DLD1 (cell line): Measurements from ENCODE around the gene COMMD6.

Experiments used
- in situ Hi-C: cut with HindIII; loops from 2 replicates; pipeline ENCODE4 v1.10.0; 2017; ENCODE audit warnings: low sequenced_read_pairs

Gene COMMD6

DNA sequence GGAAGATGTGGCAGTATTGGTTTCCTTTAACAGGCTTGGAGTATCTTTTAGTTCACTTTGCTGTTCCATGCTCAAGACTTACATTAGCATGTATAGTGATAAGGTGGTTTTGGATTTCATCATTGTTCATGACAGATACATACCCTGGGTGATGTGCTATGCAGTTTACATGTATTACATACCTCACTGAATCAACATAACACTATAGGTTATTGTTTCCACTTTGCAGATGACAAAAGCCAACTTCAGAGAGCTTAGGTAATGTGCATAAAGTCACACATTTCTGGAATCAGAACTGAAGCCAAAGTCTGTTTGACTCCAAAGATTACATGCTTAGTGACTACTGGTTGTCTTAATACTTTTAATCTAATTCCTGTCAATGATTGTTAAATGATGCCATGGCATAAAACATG is 7.1 kb downstream of the COMMD6 start:
- in situ Hi-C loops: no loop called here

DNA sequence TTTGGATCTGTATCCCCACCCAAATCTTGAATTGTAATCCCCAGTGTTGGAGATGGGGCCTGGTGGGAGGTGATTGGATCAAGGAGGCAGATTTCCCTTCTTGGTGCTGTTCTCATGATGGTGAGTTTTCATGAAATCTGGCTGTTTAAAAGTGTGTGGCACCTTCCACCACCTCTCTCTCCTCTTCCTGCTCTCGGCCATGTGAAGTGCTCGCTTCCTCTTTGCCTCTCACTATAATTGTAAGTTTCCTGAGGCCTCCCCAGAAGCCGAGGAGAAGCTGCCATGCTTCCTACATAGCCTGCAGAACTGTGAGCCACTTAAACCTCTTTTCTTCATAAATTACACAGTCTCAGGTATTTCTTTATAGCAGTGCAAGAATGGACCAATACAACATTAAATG is 15.7 kb downstream of the COMMD6 start:
- in situ Hi-C loops: no loop called here

DNA sequence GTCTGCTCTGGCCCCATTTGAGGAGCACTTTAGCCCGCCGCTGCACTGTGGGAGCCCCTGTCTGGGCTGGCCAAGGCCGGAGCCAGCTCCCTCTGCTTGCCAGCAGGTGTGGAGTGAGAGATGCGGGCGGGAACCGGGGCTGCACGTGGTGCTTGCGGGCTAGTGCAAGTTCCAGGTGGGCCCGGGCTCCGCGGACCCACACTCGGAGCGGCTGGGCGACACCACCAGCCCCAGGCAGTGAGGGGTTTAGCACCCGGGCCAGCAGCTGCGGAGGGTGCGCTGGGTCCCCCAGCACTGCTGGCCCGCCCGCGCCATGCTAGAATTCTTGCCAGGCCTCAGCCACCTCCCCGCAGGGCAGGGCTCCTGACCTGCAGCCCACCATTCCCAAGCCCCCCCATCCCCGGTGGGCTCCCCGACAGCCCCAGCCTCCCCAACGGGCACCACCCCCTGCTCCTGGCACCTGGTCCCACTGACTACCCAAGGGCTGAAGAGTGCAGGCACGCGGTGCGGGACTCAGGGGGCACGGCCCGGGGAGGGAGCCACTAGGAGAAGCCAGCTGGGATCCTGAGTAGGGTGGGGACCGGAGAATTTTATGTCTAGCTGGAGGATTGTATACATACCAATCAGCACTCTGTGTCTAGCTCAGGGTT is 19.1 kb downstream of the COMMD6 start:
- in situ Hi-C loops: no loop called here

DNA sequence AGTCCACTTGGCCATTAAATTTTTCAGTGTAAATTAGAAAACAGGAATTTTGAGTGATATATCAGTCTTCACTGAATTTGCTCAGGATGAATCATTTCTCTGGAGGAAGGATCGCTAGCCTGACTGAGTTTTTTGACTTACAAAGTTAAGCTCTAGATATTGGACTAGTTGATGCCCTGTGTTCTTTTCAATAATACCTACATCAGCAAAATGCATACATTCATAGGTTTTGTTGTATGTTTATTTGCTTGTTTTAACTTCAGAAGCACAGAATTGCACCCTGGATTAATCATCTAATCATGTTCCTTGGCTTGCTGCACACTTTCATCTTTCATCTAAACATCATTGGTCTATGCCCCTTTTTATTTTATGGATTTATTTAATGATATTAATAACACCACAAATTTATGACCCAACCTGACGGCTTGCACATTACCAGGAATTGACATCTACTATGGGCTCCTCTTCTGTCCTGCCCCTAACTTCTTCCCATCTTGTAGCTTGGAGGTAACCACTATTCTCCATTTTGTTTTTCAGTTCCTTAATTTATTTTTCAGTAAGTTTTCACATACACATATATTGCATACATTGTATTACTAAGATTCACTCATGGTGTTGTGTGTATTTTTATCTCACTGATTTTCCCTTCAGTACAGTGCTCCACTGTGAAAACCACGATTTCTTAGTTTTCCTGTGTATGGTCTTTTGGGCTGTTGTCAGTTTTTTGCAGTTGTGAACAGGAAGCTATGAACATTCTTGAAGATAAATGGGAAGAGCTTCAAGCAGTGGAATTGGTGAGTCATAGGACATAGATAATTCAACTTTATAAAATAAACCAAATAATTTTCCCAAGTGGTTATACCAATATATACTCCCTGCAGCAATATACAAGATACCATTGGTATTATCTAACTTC is 23.3 kb downstream of the COMMD6 start:
- in situ Hi-C loops: no loop called here

DNA sequence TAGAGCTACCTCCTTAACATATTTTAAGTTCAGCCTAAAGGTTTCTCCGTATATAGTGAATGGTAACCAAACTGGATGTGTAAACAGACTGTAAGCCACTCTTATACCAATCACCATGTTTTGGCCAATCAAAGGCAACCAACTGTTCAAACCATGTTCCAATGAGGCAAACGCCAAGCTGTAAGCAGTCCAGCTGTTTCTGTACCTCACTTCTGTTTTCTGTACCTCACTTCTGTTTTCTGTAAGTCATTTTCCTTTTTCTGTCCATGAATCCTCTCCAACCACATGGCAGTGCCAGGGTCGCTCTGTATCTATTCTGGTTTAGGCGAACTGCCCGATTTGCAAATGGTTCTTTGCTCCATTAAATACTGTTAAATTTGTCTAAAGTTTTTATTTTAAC is 24.4 kb downstream of the COMMD6 start:
- in situ Hi-C loops: no loop called here

DNA sequence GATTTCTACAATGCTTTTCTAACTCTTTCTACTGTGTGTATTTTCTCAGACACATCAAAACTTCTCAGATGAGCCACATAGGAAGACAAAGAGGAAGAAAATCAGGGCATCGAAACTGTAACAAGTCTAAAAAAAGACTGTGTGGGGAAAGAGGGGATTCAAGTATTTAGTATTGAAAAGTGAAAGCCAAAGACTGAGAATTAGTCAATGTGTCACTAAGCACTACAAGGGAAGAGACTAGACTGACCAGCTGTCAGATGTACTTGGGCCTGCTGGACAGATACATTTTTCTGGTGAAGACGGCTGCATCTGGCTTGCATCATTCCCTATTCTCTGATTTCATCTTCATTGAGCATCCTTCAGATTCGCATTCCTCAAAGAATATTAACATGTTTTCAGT is 25.4 kb downstream of the COMMD6 start:
- in situ Hi-C loops: no loop called here

DNA sequence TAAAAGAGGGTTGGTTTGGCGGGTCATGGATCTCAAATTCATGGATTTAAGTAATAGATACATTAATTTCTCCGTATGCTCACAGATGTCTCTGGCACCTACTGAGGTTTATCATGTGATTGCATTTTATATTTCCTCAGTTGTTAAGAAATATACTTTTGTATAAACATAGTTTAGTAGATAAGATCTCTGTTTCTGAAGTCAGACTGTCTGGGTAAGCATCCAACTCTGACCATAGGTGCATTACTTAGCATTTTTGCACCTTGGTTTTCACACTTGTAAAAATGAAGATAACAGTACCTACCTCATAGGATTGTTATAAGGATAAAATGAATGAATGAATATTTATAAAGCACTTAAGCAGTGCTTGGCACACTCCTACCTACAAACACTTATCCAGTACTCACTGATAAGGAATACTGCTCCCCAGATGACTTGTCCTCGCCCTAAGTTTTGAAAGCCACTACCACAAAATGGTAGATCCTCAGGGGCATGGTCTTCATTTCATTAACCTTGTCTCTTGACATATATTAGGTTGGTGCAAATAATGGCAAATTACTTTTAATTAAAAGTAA is 26.5 kb downstream of the COMMD6 start:
- in situ Hi-C loops: no loop called here

DNA sequence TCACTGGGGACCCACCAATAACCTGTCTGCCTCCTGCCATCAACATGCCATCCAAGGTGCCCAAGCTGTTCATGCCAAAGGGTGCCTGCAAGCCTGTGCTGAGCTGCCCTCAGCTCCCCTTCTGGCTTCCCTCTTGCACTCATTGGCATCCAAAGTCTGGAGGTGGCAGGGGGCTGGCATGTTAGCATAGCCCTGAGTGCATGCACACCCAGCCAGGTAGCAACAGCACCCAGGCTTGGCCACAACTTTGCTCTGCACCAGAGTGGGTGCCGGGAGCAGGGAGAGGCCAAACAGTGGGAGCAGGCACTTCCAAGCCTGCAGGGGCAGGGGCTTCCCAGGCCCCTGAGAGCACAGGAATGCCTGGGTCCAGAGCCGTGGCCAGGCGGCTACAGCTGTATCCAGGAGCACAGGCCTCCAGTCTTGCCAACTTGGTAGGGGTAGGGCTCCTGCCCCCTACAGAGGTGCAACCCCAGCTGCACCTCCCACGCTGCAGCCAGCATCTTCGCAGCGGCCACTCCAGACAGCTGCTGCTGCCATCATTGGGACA is 29.6 kb downstream of the COMMD6 start:
- in situ Hi-C loops: no loop called here

DNA sequence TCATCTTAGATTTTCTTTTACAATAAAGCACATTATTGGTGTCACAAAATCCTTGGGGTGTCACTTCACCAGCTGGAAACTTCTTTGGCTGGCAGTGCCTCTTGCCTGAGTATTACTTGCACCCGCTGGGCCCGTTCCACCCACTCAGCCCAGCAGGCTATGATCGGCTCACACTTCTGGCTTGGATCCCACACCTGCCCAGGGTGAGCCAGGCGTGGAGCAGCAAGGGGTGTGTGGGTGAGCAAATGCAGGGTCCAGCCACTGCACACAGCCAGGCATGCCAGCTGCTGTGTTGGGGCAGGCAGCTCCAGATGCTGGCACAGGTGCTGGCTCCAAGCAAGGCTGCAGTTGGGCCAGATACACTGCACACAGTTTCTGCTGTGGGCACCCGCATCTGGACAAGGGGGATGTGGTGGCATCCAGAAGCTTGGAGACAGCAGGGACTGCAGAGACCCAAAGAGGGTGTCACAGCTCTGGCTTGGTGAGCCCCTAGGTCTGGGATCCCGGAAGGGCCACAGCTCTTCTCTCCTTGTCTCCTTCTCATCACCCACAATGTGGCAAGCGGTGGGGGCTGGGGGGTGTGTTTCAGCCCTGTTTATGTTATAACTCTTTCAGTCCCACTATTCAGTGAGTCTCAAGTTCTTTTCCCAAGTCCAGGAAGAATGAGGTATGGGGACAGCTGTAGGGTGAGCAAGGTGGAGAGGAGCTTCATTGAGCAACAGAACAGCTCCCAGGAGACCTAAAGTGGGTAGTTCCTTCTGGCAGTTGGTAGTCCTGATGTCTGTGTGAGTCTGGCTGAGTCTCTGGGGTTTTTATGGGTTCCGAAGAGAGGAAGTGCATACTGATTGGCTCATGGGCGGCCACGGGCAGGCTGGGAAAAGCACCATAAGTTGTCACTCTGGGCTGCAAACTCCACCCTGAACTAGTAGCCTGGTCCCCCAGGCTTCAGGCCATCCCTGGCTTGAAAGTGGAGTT is 30.3 kb downstream of the COMMD6 start:
- in situ Hi-C loops: no loop called here

DNA sequence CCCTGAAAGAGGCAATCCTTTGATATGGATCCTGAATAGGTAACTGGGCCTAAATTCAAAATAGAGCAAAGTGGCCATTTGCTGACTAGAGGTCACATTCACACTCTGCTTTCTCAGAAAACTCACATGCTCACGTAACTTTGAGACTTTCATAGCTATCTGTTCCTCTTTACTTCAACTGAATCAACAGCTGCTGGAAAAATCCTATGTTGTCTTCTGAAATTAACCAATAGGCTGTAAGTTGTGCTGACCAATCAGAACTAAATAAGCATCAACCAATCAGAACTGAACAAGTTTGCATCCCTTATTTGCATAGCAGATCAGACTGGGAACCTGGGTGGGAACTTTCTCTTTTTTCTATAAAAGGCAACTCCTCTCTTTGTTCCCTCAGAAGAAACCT is 31.6 kb downstream of the COMMD6 start:
- in situ Hi-C loops: no loop called here

DNA sequence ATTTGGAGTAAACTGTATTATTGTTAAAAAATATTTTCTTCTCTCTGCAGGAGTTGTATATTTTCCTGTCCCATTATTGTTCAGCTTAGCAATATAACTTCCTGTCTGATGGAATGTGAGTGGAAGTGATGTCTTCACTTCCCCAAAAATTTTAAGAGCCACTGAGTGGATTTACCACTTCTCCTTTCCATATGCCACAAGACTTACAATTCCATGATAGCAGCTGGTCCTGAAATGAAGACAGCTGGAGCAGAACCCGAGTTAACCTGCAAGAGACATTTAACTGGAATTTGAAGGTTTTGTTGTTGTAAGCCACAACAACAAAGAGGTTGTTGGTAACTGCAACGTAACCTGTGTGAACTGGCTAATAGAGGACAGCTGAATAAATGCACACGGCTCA is 32.3 kb downstream of the COMMD6 start:
- in situ Hi-C loops: no loop called here

DNA sequence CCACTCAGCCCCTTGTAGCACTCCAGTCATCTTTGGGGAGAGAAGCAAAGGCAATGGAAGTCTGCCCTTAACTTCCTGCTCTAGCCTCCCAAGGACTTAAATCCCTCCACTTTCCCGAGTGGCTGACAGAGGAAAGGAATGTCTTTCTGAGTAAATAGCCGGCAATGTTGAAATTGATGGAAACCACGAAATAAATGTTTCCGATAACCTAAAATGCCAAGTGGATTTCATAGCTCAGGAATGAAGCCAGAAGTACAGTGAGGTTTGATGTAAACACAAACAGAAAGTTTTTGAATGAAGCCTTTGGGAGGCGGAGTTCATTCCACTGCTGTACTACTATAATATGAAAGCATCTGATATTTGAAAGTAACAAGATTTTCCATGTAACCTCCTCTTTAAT is 41.7 kb downstream of the COMMD6 start:
- in situ Hi-C loops: no loop called here

DNA sequence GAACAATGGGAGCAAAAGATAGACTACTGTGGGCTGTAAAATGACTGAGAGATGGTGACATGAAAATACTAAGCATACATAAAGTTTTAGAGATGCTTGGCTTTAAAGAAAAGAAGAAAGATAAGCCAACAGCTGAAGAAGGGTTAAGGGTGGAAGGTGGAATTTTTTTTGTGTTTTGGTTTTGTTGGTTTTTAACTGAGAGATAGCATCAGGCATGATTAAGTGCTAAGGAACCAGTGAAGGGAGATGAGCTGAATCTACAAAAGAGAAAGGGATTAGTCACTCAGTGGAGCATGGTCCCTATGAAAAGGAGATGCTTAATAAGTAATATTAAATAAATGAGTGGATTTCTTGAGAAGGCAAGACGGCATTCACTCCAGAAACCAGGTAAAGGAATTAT is 43.1 kb downstream of the COMMD6 start:
- in situ Hi-C loops: no loop called here

DNA sequence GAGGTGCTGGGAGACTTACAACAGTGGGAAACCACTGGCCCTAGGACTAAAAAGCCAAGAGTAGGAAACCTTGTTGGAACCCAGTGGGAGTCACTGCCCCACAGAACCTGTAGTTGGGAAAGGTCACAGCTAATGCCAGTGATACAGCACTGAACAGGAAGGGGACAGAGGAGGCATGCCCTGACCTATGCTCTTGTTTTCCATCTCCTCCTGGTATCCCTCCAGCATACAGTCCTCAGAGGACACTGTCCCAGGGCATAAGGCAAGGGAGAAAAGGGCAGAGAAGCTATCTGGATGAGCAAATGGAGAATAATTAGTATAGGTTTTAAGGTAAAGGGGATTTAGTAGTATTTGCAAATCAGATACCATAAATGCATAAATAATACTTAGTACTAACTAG is 44.5 kb downstream of the COMMD6 start:
- in situ Hi-C loops: no loop called here

DNA sequence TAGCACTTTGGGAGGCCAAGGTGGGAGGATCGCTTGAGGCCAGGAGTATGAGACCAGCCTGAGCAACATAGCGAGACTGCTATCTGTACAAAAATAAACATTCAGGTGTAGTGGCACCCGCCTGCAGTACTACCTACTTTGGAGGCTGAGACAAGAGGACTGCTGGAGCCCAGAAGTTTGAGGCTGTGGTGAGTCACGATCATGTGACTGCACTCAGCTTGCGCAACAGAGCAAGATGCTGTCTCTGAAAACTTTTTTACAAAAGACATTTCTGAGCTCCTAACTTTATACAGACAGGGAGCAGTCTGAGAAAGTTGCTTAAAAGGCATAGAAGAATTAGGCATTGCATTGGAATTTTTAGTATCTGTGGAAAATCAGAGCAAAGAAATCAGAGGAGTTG is 45.3 kb downstream of the COMMD6 start:
- in situ Hi-C loops: no loop called here

DNA sequence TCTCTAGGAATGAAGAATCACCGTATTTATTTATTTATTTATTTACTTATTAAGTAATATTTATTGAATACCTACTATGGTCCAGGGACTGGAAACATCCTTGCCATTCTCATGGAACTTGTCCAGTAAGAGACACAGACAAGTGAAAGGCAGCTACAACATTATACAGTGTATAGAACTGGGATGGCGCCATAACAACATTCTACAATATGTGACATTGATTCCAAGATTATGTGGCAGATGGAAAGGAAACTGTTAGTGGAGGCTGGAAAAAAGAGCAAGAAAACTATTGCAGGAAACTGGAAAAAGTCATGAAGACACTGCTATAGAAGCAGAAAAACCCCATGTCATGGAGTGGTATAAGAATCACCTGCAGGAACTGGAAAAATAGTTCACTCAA is 46.3 kb downstream of the COMMD6 start:
- in situ Hi-C loops: no loop called here

DNA sequence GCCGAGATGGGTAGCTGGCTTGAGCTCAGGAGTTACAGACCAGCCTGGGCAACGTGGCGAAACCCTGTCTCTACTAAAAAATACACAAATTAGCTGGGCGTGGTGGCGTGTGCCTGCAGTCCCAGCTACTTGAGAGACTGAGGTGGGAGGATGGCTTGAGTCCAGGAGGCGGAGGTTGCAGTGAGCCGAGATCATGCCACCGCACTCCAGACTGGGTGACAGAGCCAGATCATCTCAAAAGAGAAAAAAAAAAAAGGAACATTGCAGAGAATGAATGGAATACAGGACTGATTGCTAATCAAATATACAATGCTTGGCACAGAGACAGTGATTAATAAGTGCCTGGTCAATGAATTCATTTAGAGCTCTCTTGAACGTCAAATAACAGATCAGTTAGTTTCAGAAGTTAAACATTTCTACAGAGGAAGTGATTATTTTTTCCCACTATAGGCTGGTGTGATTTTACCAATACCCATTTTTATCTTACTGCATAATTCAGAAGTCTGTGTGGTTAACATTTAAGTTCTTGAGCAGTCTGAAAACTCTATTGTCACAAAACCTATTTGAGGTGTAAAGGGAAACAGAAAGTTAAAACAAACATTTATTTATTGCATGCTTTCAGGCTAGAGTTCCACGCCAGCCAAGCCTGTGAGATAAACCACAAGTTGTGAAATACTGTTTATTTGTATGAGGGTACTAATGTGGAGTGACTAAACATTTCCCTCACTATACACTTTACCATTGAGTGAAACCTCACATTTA is 48.0 kb downstream of the COMMD6 start:
- in situ Hi-C loops: no loop called here

DNA sequence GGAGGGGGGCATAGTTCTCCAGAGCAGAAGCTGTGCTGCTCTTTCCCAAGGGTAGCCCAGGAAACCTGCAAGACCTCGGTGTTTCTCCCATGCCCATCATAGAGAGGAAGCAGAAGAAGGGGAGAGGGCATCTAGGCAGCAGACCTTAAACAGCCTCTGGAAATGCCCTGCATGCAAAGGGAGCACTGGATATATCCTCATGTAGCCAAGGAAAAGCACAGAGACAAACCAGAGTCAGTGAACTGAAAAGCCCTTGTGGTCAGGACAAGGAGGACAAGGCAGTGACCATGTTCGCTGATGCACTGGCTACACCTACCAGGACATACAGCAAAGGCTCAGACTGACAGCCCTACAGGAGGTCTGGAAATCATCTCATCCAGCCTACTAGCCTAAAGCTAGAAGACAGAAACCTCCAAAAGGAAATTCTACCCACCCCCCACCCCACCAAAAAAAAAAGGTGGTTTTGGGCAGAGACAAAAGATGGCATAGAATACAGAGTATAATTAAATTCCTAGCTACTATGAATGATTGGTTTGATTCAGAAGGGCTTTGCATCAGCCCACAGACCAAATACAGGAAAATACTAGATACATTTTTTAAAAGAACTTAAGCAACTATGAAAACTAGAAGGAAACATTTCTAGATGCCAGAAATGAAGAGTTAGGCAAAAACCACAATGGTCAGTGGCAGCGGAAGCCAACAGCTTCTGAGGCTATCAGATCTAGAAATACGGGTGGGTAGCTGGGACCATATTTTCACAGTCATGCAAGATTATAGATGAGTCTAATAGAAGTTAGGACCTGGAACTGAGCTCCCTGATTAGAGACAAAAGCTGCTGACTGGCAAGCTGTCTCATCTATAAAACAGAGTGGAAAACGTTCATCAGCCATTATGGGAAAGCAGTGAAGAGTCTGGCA is 51.2 kb downstream of the COMMD6 start:
- in situ Hi-C loops: no loop called here
